Activated CD4-positive, alpha-beta T cell treated with anti-CD3 and anti-CD28 coated beads for 1 hour (primary cell): Measurements from ENCODE around the gene PHETA1.
"Not testable (repeated sequence)": the region's sequence is repeated elsewhere in the genome, so short reads cannot be mapped to it uniquely, and the experiment has no call there.

Experiments
- DNase-seq: peaks from one replicate; pipeline ENCODE4 v3.0.0-alpha.2; 2020

The PHETA1 gene

GRCh38 chr12:111347891-111348644, 20.8 kb downstream of the PHETA1 start:
- DNase-seq, result no peak

DNA sequence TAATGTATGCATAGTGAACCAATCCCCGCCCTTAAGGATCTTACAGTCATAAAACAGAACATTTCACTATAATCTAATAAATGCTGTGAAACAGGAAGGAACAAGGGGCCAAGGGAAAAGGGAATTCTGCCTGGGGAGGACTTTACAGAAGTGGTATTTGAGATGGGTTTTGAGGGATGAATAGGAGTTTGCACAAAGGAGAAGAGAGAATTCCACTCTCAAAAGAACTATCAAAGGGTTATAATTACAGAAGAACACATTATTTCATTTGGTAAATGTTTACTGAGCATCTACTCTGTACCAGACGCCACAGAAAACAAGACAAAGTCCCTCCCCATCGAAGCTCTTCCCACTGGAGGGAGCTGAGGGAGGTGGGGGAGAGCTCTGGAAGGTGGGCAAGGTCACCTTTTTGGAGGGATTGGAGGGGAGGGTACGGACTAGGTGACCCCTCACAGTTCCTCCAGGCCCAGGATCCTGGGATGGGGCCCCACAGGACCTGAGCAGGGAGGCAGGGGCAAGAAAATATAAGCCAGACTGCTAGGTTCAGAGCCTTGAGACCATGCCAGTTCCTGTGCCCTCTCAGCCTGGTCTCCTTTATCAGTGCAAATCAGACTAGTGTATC, 24.5 kb downstream of the PHETA1 start:
- no peak for DNase-seq

GRCh38 chr12:111343181-111343580, 25.7 kb downstream of the PHETA1 start:
- DNase-seq, result no peak

DNA sequence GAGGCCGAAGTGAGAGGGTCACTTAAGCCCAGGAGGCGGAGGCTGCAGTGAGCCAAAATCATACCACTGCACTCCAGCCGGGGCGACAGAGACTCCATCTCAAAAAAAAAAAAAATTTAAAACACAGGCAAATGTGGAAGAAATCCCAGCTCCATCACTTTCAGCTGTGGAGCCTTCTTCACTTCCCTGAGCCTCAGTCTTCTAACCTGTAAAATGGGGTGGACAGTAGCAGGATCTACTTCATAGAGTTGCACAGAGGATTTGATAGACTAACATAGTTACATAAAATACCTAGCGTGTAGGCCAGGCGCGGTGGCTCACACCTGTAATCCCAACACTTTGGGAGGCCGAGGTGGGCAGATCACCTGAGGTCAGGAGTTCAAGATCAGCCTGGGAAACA, 26.5 kb downstream of the PHETA1 start:
- no peak for DNase-seq

GRCh38 chr12:111341426-111342065, 27.3 kb downstream of the PHETA1 start:
- no peak for DNase-seq

- DNase-seq, result not testable (repeated sequence)
Measured at GRCh38 chr12:111340680-111341079, 28.2 kb downstream of the PHETA1 start.

DNA sequence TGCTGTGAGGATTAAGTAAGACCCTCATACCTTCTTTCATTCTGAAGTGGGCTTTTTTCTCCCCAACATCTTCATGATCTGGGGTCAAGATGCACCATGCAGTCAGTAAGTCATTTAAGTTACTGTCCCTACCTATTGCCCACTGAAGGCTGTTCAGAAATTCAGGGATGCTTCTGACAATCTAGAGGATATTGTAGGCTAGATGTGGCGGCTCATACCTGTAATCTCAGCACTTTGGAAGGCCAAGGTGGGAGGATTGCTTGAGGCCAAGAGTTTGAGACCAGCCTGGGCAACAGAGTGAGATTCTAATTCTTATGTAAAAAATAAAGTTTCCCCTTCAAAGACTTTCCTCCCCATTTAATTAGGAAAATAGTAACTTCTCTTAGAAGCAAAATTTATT, 28.7 kb downstream of the PHETA1 start:
- no peak for DNase-seq

DNA sequence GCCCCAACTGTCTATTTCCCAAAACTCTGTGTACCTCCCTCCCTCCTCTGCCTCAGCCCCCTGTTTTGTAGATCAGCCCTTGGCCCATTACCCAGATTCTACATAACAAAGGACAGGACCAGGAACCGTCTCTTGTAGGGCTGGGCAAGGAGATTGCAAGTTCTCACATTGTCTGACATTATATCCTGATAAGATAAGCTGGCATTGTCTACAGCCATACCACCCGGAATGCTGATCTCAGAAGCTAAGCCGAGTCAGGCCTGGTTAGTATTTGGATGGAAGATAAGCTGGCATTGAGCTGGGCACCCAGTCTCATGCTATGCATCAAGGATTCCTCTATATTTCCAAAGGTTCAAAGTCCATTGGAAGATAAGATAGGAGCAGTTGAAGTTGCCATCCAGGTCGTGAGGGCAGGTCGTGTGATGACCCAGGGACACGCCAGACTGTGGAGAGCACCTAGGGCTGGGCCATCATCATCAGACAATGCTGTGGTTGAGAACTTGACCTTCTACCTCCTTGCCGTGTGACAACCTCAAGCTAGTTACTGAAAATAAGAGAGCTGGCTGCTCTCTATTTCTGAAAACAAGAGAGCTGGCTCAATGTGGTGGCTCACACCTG, 29.5 kb downstream of the PHETA1 start:
- no peak for DNase-seq

DNA sequence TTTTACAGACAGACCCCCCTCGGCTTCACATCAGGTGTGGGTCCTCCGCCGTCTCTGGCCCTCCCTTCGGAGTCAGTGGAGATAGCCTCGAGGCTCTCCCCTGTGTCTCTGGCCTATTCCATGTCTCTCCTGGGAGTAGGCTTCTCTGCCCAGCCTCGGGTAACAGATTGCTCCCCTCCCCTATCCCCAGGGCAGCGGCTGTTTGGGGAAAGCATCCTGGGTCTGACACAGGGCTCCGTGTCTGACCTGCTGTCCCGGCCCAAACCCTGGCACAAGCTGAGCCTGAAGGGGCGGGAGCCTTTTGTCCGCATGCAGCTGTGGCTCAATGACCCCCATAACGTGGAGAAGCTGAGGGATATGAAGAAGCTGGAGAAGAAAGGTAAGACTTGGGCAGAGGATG, 30.8 kb downstream of the PHETA1 start:
- no peak for DNase-seq

DNA sequence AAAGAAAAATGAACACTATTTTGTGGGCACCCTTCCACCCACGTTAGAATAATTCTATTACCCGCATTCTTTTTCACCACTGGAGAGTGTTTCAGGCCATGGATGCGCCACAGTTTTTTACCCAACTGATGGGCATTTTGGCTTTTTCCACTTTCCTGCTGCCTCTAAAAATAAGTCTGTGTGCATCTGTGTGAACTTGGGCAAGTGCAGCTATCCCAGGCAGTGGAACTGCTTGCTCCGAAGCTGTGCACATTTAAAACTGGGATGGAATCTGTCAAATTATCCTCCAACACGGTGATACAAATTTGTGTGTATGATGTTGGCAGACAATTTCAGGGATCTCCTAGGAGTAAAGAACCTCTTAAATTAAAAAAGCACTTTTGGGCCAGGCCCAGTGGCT, 31.5 kb downstream of the PHETA1 start:
- DNase-seq, result no peak

DNA sequence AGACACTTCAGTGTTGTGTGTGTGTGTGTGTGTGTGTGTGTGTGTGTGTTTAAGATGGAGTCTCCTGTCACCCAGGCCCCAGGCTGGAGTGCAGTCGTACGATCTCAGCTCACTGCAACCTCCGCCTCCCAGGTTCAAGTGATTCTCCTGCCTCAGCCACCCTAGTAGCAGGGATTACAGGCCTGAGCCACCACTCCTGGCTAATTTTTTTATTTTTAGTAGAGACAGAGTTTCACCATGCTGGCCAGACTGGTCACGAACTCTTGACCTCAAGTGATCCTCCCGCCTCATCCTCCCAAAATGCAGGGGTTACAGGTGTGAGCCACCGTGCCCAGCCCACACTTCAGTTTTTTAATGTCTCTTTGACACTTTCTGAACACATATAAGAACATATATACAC, 32.5 kb downstream of the PHETA1 start:
- DNase-seq, result not testable (repeated sequence)

- no peak for DNase-seq
Measured at GRCh38 chr12:111335811-111336210, 33.1 kb downstream of the PHETA1 start.

DNA sequence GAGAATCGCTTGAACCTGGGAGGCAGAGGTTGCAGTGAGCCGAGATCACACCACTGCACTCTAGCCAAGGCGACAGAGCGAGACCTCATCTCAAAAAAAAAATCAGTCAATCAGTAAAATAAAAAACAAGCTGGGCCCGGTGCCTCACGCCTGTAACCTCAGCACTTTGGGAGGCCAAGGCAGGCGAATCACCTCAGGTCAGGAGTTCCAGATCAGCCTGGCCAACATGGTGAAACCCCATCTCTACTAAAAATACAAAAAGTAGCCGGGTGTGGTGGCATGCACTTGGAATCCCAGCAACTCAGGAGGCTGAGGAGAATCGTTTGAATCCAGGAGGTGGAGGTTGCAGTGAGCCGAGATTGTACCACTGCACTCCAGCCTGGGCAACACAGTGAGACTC, 33.6 kb downstream of the PHETA1 start:
- DNase-seq, result not testable (repeated sequence)

DNA sequence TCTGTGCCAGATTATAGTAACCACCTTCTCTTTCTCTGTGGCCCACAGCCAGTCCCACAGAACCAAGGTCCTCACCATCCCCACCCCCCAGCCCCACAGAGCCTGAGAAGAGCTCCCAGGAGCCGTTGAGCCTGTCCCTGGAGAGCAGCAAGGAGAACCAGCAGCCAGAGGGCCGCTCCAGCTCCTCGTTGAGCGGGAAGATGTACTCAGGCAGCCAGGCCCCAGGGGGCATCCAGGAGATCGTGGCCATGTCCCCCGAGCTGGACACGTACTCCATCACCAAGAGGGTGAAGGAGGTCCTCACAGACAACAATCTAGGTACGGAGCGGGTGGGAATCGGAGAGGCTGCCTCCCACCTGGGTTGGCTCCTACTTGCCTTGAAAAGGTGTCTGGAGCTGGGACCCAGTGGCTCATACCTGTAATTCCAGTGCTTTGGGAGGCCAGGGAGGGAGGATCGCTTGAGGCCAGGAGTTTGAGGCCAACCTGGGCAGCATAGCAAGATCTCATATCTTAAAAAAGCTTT, 34.4 kb downstream of the PHETA1 start:
- no peak for DNase-seq

- DNase-seq, result no peak
Measured at GRCh38 chr12:111330800-111331752, 37.8 kb downstream of the PHETA1 start.

DNA sequence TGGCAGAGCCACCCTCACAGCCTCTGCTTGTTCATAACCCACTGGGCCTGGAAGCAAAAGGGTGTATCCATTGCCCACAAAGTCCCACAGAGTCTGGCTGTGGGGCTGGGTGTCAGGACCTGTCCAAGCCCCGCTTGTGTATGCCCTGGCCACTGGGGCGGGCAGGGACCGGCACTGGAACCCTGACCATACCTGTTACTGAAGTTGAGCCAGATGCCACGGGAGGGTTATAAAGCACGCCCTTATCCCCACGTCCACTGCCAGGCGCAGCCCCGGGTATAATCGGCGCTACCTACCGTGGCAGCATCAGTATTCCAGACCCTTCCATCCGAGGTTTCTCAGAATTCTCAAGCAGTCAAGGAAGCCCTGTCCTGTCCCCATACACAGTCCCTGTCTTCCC, 40.8 kb downstream of the PHETA1 start:
- no peak for DNase-seq

- no peak for DNase-seq
Measured at GRCh38 chr12:111327474-111327873, 41.4 kb downstream of the PHETA1 start.

DNA sequence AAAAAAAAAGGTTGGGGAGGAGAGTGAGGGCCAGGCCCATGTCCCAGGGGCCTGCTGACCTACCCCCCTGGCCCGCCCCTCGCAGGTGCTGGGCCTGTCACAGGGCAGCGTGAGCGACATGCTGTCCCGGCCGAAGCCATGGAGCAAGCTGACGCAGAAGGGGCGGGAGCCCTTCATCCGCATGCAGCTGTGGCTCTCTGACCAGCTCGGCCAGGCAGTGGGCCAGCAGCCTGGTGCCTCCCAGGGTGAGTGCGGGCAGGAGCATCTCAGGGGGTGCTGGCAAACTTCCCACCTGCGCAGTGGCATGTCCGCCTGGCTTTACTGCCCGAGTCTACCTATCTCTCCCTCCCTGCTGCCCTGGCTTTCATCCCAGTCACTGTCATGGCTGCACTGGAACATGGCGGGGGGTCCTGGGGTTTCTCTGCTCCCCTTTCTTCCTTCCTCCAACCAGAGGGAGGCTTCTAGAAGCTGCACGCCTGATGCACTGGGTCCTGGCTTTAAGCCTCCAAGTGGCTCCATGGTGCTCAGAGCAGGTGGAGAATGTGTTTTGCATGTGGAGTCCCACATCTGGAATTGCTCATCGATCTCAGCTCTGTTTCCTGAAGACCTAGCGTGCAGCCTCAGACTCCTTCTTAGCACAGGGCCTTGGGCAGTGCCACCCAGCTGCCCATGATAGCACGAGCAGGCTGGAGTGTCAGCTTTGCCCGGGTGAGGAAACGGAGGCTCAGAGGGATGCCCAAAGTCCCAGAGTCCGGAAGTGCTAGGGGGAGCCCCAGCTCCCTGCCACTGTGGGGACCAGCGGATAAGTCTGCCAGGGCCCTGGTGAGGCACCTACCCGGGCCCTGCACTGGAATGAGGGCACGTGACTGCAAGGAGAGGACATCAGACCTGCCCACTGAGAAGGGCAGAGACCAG, 46.3 kb downstream of the PHETA1 start:
- no peak for DNase-seq

GRCh38 chr12:111321317-111321716, 47.6 kb downstream of the PHETA1 start:
- DNase-seq, result no peak

DNA sequence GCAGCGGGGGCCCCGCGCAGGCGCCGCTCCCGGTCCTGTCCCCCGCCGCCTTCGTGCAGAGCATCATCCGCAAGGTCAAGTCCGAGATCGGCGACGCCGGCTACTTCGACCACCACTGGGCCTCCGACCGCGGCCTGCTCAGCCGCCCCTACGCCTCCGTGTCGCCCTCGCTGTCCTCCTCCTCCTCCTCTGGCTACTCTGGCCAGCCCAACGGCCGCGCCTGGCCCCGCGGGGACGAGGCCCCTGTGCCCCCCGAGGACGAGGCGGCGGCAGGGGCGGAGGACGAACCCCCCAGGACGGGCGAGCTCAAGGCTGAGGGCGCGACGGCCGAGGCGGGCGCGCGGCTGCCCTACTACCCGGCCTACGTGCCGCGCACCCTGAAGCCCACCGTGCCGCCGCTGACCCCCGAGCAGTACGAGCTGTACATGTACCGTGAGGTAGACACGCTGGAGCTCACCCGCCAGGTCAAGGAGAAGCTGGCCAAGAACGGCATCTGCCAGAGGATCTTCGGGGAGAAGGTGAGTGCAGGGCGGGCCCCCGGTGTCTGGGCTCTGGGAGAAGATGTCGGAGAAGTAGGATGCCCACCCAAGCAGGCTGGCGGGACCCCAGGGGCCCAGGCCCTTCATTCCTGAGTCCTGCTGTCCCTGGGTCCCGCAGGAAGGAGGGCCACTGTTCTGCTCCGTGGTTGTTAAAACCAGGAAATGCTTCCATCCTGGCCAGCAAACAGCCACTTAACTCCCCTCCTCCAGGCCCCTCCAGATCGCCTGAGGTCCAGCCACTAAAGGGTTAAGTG, 48.4 kb downstream of the PHETA1 start:
- no peak for DNase-seq
